Superior temporal gyrus (tissue), 1 donor: ENCODE measurements around the gene NSRP1.
"Not testable (repeated sequence)": the region's sequence is repeated elsewhere in the genome, so short reads cannot be mapped to it uniquely, and the experiment has no call there.

Source experiments
- DNase-seq: peaks from one replicate; pipeline ENCODE4 v3.0.0-alpha.2; 2016; ENCODE audit errors: extremely low spot score

Gene NSRP1

DNA sequence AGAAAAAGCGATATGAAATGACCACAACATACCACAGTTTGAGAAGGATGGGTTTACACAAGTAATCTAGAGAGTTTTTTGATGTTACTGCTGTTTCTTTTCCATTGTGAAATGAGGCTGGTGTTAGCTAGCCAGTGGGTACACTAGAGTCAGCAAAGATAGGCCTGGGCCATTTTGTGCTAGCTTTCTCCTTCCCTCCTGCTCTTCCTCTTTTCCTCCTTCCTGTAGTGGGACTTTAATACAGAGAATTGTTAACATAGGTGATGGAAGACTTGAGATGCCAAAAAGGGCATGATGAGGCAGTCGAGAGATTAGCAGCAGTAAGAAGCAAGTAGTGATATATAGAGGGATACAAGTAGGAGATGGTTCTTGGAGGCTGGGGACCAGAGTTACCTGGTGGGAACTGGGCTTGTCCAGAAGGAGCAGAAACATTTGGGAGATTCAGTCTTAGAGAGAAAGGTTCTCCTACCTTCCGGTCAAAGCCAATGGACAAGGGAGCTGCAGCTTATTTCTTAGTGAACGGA lies 7.7 kb downstream of the NSRP1 start:
- DNase-seq: no peak

GRCh38 chr17:30130121-30130520 lies 13.5 kb downstream of the NSRP1 start:
- no peak for DNase-seq

GRCh38 chr17:30132615-30133014 lies 16.0 kb downstream of the NSRP1 start:
- DNase-seq: no peak

- DNase-seq: no peak
These were observed 16.6 kb downstream of the NSRP1 start for GRCh38 chr17:30133197-30133596.

DNA sequence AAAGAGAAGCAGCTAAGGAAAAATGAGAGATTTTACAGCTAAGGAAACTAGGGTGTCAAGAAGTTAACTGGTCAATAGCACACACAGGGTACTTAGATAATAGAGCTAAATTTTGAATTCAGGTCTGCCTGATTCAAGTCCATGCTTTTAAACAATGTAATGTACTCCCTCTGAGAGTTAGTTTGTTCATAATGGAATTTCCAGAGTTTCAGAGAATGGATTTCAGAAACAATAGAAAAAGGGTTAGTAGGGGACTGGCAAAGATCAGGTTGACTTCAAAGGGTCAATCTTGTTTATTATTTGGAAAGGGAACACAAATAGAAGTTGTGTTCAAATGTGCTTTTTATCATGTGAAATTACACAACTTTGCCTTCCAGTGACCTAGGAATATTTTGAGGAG lies 17.9 kb downstream of the NSRP1 start:
- no peak for DNase-seq

DNA sequence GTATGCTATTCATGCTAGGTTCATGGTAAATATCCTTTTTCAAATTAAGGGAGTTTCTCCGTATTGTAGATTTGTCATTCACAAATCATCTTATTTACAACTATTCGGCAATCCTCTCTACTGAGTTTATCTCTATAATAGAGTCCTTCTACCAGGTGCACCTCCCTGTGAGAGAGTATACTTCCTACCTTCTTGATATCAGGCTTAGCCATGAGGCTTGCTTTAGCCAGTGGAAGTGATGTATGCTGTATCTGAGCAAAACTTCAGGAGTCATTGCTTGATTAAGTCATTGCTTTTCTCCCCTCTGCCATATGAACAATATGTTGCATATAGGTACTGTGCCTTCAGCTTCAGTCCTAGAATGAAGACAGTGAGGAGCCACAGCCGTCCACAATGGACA lies 20.5 kb downstream of the NSRP1 start:
- no peak for DNase-seq

- not testable (repeated sequence) for DNase-seq
These were observed 31.2 kb downstream of the NSRP1 start for GRCh38 chr17:30147860-30148259.

DNA sequence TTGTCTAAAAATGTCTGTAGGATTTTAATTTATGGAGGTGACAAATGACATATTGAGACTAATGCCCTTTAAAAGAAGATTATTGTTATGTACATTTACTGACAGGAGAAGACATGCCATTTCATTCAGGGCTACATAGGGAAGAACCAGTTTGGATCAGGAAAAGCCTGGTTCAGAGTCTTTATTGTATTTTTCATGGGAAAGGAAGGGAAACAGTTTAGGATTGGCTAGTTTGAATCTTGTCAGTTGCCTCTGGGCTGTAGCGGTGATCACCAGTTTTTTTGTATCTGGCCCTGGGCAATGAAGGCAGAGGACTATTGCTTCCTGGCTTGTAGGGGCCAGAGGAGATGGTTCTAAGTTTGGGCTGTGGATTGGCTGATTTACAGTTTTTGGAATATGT lies 31.8 kb downstream of the NSRP1 start:
- DNase-seq: no peak

- DNase-seq: no peak
These were observed 34.9 kb downstream of the NSRP1 start for GRCh38 chr17:30151471-30151870.

DNA sequence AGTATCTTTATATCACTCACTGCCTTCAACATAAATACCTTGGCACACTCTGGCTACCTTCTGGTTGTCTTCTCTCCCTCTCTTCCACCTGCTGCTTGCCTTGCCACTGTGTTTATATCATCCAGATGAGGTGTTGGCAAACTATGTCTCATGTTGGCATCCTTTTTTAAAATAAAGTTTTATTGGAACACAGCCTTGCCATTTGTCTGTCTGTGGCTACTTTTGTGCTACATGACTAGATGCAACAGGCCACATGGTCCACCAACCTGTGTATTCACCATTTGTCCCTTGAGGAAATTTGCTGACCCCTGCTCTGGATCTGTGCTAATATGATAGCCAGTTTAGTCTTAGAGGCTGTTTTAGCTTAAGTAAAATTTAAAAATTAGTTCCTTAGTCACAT lies 36.8 kb downstream of the NSRP1 start:
- no peak for DNase-seq

DNA sequence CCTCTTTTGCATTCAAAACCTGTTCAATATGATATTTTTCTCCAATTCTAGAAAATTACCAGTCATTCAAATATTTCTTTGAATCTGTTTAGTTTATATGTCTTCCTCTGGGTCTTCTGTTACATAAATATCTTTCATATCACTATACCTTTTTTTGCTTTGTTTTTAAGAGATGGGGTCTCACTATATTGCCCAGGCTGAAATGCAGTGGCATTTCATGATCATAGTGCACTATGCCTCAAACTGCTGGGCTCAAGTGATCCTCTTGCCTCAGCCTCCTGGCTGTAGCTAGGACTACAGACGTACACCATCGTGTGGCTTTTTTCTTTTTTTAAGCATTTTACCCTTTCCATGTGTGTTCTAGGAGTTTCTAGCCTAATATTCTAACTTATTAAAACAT lies 38.8 kb downstream of the NSRP1 start:
- DNase-seq: no peak

- DNase-seq: no peak
These were observed 42.4 kb downstream of the NSRP1 start for GRCh38 chr17:30158896-30159625.

GRCh38 chr17:30160419-30161172 lies 44.0 kb downstream of the NSRP1 start:
- DNase-seq: no peak

- DNase-seq: no peak
These were observed 45.0 kb downstream of the NSRP1 start for GRCh38 chr17:30161601-30162000.

DNA sequence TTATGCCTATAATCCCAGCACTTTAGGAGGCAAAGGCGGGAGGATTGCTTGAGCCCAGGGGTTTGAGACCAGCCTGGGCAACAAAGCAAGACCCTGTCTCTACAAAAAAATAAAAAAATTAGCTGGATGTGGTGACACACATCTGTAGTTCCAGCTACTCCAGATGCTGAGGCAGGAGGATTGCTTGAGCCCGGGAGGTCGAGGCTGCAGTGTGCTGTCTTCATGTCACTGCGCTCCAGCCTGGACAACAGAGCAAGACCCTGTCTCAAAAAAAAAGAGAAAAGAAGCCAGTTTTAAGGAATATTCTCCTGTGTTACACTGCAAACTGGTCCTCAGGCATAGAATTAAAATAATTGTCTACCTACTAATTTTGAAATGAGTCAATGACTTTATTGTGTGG lies 47.9 kb downstream of the NSRP1 start:
- no peak for DNase-seq

- DNase-seq: no peak
These were observed 48.5 kb downstream of the NSRP1 start for GRCh38 chr17:30165147-30165546.

DNA sequence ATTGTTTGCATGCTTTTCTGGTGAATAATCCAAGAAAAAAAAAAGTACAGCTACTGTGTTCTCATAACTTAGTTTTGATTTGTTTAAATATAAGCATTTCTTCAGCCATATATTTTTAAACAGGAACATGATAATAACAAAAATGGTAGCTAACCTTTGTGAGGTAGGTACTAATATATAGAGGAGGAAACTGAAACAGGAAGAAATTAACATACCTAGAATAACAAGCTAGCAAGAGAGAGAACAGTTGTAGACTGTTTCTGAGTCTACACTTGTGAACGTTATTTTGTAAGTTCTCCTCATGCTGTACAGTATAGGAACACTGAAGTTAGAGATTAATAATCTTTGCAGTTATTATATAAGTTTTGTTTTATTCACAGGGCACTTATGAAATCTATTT lies 49.3 kb downstream of the NSRP1 start:
- DNase-seq: no peak

GRCh38 chr17:30170415-30170987 lies 53.9 kb downstream of the NSRP1 start:
- no peak for DNase-seq

DNA sequence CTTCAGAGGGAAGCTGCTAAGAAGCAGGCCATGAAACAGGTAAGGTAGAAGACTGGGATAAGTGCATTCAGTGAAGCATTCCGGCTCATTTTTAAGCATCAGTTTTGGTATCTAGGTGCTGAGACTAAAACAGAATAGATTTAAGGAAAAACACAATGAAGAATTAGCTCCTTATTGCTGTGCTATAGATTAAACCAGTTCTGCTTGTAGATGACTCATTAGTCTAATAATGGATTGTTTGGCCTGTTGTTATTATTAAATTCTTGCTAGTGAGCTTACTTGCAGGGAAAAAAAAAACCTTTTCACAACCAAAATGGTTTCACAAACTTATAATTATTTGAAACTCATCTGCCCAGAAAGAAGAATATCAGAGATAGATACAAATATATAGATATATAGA lies 55.9 kb downstream of the NSRP1 start:
- DNase-seq: no peak

DNA sequence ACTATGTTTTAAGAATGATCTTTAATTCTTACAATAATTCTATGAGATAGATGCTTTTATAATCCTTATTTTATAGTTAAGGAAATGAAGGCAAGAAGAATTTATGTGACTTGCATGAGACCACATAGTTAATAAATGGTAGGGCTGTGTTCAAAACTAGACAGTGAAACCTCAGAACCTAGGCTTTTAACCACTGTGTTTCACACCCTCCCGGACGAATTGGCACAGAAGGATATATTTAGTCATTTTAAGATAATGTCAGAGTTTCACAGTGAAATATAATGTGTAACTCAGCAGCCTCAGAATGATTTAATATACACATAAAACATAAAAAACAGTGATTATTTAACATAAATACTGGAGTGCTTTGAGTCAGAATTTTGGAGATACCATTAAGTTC lies 57.0 kb downstream of the NSRP1 start:
- no peak for DNase-seq

GRCh38 chr17:30174556-30174955 lies 57.9 kb downstream of the NSRP1 start:
- no peak for DNase-seq

DNA sequence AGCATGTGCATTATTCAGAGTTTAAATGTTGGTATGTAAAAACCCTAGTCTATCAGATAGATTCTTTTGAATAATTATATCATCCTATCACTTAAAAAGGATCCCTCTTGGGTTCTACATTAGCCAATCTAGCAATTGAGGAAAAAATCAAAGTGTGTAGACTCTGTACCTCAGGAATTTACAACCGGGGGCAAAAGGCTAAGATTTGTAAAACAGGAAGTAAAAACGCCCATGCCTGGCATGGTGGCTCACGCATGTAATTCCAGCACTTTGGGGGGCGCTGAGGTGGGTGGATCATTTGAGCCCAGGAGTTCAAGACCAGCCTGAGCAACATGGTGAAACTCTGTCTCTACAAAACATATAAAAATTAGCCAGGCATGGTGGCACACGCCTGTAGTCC lies 60.2 kb downstream of the NSRP1 start:
- no peak for DNase-seq

- DNase-seq: no peak
These were observed 70.1 kb downstream of the NSRP1 start for GRCh38 chr17:30186761-30187160.
